RKO (cell line): Measurements from ENCODE around the gene NKX2-3.

Source experiments
- DNase-seq: peaks from one replicate; pipeline ENCODE4 v3.0.0-alpha.2; 2016; ENCODE audit warnings: low spot score

Gene NKX2-3

DNA sequence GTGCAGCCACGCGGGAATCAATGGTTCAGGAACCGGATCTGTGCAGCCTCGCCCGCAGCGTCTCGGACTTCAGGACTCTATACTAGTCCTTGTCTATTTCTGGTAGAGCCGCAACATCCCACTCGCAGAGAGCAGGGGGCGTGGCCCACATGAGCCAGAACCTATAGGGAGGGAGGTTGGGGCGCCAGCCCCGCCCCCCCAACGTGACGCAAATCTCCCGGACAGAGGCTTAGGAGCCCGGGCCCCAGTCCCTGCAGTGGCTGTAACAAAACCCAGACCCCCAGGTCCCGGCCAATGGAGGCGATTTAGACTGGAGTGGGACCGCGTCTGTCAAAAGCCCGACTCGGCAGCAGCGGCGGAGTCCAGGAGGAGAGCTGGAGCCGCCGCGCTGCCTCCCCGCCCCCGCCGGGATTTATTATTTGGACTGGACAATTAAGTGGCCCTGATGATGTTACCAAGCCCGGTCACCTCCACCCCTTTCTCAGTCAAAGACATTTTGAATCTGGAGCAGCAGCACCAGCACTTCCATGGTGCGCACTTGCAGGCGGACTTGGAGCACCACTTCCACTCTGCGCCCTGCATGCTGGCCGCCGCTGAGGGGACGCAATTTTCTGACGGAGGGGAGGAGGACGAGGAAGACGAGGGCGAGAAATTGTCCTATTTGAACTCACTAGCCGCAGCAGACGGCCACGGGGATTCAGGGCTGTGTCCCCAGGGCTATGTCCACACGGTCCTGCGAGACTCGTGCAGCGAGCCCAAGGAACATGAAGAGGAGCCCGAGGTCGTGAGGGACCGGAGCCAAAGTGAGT is at the start of gene NKX2-3:
Gene NKX2-3, plus strand, starts transcription at position 256 of the 809 bp plus-strand sequence. Its CDS starts 190 bp downstream, at position 446.
- DNase-seq, result no peak

DNA sequence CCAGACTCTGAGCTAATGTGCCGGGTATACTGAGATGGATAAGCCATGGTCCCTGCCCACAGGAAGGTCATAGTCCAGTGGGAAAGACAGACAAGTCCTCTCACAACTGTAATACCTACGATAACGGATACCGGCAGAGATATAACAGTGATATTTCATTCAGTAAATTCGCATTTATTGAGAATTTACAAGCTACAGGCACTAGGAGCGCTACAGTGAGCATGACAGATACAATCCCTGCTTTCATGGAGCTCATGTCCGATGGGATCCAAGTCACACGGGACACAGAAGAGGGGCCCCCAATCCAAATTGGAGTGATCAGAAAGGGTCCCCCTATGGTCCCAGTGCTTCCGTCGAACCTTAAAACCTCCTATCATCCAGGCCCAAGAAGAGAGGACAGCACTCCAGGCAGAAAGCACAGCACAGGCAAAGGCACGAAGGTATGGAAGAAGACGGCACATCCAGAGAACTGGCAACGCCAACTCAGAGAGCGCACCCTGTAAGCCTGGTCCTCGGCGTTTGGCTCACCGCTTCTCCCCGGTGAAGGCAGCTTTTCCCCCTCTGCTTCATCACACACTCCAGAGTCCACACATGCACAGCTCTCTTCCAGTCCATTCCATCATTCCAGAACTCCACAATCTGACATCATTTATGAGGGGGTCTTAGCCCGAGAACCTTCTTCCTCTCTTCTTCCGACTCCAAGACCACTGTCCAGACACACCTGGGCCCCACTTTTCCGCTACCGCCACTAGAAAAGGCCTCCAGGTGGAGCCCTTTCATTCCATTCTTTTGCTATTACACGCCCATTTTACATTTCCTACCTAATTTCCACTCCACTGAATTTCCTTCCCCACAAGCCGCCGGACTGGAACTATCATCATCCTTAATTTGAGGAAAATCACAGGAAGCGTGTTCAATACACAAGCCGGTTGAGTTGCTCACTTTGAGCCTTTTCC is 47.8 kb upstream of the NKX2-3 start:
- DNase-seq, result no peak

DNA sequence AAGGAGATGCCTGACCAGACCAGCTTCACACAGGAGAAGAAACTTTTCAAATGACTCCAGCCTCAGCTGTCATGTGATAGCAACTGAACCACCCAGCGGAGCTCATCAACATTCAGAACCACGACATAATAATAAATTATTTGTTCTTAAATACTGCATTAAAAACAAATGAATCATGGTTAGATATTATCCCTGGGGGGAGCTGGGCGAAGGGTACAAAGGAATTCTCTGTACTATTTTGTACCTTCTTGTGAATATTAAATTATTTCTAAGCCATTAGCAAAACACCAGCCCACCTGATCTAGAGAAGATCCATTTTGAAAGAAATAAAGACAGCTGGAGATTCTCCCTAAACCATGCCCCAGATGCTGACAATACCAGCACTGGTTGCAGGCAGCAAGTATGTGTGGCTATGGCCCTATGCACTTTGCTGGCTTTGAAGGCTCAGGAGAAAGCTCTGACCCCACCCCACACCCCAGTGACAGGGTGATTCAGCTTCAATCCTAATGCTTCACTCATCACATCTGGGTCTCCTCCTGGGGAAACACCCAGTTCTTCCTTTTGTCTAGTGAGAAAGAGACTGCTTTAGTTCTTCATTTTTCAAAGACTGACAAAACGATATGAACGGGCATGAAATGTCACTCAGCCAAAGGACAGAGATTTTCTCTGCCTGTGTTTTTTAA is 45.5 kb upstream of the NKX2-3 start:
- DNase-seq, result no peak

DNA sequence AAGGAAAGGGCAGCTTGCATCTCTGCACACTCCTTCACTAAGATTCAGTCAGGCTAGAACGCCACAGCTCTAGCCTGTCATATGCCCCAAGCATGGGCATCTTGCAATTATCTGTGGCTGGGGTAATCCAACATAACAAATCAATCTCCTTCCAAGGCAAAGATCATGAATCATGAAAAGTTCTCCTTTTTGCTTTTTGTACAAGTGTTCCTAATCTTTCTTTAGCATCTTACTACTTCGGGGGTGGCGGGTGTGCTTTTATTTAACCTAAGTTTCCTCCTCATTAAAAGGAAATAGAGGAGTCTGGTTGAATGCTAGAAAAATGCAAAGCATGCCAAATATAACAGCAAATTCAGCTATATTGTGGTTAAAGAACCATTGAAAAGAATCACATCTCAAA is 43.5 kb upstream of the NKX2-3 start:
- DNase-seq, result no peak

DNA sequence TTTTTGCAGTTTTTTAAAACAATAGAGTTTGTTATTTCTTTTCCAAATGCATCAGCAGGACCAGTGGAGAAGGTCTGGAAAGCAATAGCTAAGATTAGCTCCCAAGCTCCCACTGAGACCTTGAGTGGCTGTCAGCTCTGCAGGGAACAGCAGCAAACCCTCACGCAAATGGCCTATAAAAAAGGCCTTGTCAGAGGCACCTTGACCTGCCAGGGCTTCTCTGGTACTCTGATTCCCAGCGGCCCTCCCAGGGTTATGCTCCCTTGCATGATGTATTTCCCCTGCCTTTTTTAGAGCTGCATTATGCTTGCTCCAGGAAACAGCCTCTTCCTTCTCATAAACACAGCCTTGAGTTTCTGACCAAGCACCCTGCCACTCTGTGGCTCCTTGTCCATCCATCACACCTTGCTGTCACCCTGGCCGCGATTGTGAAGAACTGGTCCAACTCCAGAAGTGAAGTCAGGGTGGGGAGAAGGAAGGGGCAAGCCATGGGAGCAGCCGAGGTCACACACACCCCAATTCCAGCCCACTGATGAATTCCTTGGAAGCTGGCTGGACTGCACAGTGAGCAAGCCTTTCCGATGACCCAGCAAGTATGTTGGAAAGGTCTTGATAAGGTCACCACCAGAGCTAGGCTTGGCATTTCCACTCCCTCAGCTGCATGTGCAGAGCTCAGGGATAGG is 35.3 kb upstream of the NKX2-3 start:
- no peak for DNase-seq

DNA sequence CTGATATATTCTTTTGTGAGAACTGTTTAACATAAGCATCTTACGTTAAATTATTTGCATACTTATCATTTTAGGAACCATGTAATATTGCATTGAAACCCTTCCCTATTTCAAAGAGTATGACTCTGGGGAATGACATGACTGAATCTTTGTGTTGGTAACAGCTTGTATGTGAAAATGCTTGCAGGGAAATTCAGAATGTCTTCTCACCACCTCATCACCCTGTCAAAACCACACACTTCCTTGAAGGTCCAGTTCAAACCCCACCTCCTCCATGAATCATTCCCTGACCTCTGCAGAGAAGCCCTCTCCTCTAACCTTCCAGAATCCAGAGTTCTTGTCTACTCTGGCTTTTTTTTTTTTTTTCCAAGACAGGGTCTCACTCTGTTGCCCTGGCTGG is 26.3 kb upstream of the NKX2-3 start:
- no peak for DNase-seq

DNA sequence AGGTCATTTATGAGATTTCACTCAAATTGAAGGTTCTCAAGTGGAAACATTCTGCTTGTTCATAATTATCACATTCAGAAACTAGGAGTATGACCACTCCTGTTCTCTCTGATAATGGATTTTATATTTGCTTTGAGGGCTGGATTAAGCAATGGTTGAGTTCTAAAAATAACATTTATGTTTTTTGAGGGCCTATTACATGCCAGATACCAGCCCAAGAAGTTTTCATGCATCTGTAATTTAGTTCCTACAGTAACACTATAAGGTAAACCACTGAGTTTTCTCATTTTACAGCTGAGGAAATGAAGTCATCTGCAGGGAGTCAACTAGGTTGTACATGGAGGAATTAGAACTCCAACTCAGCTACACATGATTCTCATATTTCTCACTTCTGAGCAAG is 25.5 kb upstream of the NKX2-3 start:
- DNase-seq, result no peak

DNA sequence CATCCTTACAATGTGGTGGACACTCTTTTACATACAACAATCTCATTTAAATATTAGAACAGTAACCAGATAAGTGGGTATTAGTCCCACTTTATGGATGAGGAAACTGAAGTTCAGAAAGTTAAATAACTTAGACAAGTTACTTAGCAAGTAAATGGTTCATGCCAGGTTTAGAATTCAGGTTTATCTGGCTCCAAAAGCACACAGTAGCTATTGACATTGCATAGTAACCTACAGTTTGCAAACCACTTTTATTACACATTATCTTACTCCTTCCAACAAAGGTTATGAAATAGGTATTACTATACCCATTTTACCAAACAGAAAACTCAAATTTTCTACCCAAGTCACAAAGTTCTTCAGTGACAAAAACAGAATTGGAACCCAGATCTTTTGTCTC is 19.7 kb upstream of the NKX2-3 start:
- no peak for DNase-seq

DNA sequence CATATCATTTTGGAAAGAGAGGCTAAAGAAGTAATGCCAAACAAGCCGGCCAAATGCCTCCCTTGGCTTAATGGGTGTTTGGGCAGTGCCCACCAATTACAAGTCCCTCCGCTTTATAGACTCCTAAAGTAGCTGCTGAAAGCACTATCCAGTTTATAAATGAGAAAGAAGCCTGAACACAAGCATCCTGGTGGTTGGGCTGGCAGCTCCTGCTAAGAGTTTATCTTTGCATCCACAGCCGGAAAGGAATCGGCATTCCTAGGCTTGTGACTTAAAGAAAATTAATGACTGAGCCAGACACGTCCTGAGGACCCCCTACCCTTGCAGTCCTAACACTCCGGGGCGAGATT is 13.1 kb upstream of the NKX2-3 start:
- no peak for DNase-seq

DNA sequence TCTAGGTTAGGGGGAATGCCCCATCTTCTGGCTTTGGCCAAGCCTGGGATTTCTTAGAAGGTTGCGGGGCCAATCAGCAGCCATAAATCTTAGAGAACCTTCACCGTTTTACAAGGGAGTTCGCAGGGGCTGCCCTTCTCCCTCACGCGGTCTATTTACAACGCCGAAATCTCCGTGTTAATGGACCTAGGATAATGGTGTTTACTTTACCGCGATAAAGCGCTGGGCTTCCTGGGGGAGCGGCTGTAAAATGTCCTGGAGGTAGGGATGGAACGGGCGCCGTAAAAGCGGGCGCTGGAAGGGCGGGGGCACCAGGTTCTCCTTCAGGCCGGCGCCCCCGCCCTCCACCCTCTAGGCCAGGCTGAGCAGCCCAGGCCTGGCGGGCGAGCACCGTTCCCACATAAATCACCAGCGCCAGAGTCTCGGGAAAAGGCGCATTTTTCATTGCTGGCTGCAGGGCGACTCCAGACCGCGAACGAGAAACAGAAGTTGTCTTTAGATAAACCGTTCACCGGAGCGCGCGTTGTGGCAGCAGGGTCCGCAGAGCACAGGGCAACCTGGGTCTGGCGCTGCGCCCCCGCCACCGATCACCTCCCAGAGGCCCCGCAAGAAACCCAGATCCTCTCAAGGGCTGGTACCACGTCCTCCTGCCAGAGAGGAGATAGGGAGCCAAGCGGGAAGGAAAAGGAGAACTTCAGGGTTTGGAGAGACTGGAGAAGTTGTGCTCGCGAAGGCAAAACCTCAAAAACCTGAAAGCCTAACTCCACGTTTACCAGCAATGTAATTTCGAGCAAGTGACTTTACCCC is 12.5 kb upstream of the NKX2-3 start:
- DNase-seq, result no peak

DNA sequence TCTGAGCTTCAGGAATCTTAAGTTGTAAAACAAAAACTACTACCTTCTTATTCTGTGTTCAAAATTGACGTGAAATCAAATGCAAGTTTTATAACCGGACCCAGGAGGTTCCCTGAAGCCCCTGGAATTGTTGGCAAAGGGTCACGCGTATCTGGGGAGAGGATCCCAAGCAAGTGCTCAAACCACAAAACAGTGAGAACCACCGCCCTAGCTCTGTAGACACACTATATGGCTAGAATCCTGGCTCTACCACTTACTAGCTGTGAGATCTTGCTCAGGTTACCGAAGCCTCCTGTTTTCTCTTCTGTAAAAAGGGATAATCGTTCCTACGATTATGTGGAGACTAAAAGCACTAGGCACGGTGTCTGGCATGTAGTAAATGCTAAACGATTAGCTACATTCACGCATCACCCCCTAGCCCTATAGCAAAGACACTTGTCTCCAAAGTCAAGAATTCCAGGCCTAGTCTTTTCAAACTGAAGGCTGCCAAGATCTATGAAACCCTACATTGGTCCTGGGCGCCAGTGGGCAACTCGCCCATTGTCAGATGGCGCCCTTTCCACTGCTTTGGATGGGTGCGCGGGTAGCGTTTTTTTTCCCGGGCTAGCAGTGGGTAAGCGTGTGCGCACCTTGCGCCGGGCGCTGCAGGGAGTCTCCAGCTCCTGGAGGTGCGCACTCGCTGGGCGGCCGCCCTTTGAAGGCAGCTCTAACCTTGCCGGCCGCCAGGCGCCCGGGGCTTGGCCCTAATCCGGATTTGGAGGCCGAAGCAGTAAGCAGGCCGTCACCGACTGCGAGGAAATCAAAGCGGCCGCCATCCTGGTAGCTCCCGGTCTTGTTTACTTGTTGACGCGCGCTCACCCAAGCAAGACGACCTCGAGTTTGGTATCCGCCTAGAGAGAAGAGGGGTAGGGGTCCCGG is 11.6 kb upstream of the NKX2-3 start:
- no peak for DNase-seq

DNA sequence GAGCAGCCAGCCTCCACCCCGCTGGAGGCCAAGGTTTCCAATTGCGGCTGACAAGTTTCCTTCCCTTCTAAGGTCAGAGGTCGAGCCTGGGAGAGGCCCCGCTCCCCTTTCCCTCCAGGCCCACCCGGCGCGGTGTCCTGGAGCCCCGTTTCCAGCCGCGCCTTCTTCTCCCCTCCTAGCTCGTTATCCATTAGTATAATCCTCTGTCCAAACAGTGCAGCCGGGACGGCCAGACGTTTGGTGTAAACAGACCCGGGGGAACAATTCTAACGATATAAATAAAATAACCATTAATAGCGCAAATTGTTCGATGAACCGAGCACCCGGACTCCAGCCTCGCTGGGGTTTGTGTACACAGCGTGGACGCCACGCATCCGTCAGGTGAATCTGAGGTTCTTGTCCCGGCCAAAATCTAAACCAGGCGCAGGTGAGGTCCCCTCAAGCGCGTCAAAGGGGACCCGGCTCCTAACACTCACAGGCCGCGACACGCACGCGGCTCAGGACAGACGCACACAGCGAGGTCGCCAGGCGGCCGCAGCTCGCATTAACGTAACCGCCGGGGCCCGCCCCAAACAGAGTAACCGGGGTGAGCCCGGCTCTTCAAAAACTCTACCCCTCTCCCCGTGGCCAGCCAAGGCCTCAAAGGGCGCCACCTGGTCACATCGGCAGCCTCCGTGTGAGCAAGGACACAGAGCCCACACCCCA is 10.8 kb upstream of the NKX2-3 start:
- DNase-seq, result no peak

DNA sequence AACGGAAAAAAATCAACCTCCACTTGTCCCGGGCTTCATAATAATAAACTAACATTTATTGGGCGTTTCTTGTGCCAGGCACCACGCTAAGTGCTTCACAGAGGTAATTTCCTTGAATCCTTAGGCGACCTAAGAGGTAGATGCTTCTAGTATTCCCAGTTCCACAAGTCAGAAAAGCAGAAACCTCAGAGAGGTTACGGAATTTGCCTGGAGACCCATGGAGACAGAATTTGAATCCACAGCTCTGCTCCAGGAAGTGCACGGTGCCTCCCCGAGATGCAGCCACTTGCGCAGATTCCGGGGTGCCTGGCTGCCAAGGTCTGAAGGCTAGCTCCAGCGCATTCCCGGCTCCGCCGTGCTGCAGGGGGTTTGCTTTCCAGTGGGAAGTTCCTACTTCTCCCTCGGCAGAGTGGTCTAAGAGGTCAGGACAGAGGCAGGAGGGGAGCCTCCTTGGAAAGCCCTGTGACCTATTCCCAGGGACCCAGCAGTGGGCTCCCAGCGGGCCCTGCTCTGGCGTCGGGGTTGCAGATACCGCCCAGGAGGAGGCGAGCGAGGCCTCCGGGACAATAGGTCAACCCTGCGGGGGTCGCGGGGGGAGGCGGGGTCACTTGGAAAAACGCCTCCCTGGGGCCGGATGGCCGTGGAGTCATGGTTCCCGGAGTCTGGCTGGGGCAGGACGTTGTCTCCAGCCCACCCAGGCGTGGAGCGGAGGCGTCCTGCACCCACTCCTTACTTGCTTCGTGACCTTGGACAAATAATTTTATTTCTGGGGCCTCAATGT is 10.1 kb upstream of the NKX2-3 start:
- DNase-seq, result no peak

DNA sequence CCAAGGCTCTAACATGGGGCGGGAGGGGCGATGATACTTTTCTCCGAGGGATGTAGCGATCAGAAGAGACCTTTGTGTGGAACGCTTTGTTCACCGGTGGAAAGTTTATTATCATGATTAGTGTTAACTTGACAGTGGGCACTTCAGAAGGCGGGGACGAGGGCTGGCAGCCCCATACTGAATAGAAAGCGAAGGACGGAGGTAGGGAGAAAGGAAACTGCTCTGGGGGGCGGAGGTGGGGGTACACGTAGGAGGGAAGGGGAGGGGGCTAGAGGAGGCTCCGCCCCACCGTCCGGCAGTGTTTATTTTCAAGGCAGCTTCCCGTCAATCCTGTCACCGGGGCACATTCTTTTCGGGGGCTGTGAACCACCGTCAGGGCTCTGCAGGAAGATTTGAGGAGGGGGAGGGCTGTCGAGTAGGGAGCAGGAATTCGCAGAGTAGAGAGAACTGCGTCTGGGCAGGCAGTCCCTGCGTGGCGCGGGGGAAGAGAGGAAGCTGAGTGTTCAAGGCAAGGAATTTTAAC is 9.4 kb upstream of the NKX2-3 start:
- no peak for DNase-seq

DNA sequence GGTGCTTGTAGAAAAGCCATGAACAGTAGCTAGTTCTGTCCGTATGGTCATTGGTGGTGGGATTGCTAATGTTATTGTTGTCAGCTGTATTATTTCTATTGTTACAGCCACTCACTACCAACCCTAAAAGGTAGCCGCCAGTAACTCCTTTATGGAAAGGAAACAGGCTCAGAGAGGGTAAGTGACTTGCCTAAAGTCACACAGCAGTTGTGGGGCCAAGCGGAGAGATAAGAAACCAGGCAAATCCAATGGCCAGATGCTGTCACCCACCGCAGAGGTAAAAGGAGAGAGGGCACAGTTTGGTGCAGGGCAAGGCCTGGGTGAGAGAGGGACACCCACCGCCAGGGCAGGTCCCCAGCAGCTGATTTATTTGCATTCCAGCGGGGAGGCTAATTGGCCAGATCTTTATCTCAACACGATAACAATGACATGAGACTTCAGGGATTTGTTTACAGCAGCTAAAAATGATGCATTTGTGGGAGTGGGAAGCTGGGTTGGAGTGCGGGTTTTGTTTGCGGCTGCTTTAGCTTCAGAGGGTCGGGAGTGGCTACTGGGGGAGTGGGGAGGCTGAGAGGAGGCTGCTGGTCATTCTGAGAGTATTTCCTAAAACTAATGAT is 8.6 kb upstream of the NKX2-3 start:
- DNase-seq, result no peak

DNA sequence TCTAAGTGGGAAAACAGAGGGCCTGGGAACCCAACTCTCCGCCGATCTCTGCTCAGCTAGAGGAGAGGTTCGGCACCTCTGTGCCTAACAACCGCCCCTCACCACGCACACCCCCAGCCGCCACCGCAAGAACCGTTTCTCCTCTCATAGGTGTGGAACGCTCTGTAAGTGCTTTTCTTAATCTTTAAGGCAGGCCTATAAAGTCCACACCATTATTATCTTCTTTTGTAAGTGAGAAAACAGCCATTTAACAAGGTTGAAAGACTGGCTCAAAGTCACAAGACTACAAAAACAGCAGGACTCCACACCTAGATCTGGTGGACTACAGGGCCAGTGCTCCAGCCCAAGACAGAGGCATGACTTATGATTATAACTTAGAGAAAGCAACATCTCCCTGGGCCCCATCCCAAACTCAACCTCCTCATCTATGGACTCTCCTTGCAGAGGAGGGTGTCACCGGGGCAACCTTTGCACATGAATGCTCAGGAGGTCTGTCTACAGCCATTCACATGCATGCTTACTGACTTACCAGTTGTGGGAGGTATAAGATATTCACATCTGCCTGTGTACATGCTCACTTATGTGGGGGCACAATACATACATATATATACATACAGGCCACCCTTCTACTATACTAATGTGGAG is 7.9 kb upstream of the NKX2-3 start:
- DNase-seq, result no peak

DNA sequence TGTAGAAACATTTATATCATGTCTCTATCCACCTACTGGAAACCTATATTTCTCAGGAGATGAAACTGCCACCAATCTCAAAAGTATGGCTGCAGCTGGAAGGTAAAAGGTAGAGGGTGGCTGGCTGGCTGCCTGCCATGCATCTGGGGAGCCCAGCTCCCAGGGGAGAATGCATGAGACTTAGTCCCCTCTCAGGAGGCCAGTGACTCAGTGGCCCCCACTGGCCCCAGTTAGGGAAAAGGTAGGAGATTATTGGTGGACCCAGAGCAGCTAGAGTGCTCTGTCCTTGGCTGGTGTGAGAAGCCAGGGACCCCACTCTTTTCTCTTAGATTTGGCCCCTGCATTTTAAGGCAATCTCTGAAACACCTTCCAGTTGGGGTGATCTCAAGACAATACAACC is 6.8 kb upstream of the NKX2-3 start:
- DNase-seq, result no peak
